ENCODE data around the gene EVC.
"Not testable (repeated sequence)": the region's sequence is repeated elsewhere in the genome, so short reads cannot be mapped to it uniquely, and the experiment has no call there.

DNA sequence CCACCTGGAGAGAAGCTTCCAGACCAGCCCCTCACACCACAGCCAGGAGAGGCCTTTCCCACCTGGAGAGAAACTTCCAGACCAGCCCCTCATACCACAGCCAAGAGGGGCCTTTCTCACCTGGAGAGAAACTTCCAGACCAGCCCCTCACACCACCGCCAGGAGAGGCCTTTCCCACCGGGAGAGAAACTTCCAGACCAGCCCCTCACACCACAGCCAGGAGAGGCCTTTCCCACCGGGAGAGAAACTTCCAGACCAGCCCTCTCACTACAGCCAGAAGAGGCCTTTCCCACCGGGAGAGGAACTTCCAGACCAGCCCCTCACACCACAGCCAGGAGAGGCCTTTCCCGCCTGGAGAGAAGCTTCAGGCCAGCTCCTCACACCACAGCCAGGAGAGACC, 101.1 kb downstream of the EVC start:
- TF ChIP-seq, protein P1, sequence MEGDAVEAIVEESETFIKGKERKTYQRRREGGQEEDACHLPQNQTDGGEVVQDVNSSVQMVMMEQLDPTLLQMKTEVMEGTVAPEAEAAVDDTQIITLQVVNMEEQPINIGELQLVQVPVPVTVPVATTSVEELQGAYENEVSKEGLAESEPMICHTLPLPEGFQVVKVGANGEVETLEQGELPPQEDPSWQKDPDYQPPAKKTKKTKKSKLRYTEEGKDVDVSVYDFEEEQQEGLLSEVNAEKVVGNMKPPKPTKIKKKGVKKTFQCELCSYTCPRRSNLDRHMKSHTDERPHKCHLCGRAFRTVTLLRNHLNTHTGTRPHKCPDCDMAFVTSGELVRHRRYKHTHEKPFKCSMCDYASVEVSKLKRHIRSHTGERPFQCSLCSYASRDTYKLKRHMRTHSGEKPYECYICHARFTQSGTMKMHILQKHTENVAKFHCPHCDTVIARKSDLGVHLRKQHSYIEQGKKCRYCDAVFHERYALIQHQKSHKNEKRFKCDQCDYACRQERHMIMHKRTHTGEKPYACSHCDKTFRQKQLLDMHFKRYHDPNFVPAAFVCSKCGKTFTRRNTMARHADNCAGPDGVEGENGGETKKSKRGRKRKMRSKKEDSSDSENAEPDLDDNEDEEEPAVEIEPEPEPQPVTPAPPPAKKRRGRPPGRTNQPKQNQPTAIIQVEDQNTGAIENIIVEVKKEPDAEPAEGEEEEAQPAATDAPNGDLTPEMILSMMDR (IDR thresholded peaks at IDR 0.05), result not testable (repeated sequence)
- not testable (repeated sequence) for TF ChIP-seq POLR2A (IDR thresholded peaks at IDR 0.05)

Data from tibial nerve (tissue), 3 donors.